Natural killer cell treated with Interleukin-12 subunit alpha and Interleukin-12 subunit beta and Interleukin-15 and Interleukin-18, amount 100 ng/mL, for 72 hours (primary cell): ENCODE data around the gene GPR37L1. TPM values are rescaled to one million over a fixed set of nuclear protein-coding genes. Genes with fewer than 3 reads are reported as not detected.
A peak's percentile ranks its signal among the peaks of the same experiment; 100 is the strongest.
"Not testable (repeated sequence)": the region's sequence is repeated elsewhere in the genome, so short reads cannot be mapped to it uniquely, and the experiment has no call there.

ENCODE experiments used
- ATAC-seq, 2 donors: fragments of 150-1000 bp; cut with Tn5 transposase in 1 of 2; sonication (Bioruptor Pico), chemical (Tn5 transposase) in 1 of 2; 2 replicates each; pipeline ENCODE4 v1.10.0; 2021
- DNase-seq: peaks from one replicate; pipeline ENCODE4 v3.0.0; 2022; ENCODE audit warnings: low spot score
- H3K27ac Mint-ChIP-seq, 2 donors: 1 replicate in 1 of 2; 2 replicates in 1 of 2; pipeline ENCODE4 v1.8.0; 2022; ENCODE audit warnings: mixed read lengths in 2 of 2, mild to moderate bottlenecking in 1 of 2, moderate library complexity in 1 of 2
- H3K27me3 Mint-ChIP-seq, 2 donors: 1 replicate in 1 of 2; 2 replicates in 1 of 2; pipeline ENCODE4 v1.8.0; 2022; ENCODE audit warnings: mixed read lengths in 2 of 2
- H3K36me3 Mint-ChIP-seq: one replicate; pipeline ENCODE4 v1.8.0; 2022; ENCODE audit warnings: mixed read lengths
- H3K4me1 Mint-ChIP-seq, 2 donors: 1 replicate in 1 of 2; 2 replicates in 1 of 2; pipeline ENCODE4 v1.8.0; 2022; ENCODE audit warnings: low read depth in 2 of 2, mixed read lengths in 2 of 2, mild to moderate bottlenecking in 1 of 2
- H3K4me3 Mint-ChIP-seq: one replicate; pipeline ENCODE4 v1.8.0; 2022; ENCODE audit warnings: mixed read lengths
- H3K9me3 Mint-ChIP-seq: 2 replicates; pipeline ENCODE4 v1.8.0; 2022; ENCODE audit warnings: mixed read lengths
- total RNA-seq, 2 donors: library from RNA; stranded (reverse); gene quantifications; one replicate each; pipeline ENCODE4 v1.2.3, GENCODE V29; 2022

Gene GPR37L1
- total RNA-seq, 2 donors from 2014 or later: not detected

DNA sequence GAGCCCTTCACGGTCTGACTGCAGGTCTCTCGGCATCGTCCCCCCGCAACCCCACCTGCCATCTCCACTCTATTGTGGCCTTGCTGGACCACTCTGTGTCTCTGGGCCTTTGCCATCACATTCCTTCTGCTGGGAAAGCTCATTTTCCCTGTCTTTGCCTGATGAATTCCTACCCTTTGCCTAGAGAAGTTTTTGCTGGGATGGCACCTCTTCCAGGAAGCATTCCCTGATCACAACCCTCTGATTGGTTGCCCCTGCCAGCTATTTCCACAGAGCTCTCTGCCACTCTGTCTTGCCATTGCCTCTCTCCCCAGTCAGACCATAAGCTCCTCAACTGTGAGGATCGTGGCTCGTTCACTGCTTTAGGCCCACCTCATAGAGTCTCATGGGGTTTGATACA is 28.9 kb upstream of the GPR37L1 start:
- H3K4me3 Mint-ChIP-seq: no peak overlapping the region
- ATAC-seq (no peak), DNase-seq (no peak)
- no peak overlapping the region for H3K27ac Mint-ChIP-seq
- no peaks in the 10 kb centered on the region for H3K36me3 Mint-ChIP-seq
- H3K9me3 Mint-ChIP-seq: no peaks in the 10 kb centered on the region
- no peaks in the 10 kb centered on the region for H3K4me1 Mint-ChIP-seq
- peaks cover 13 to 18% of the 10 kb centered on the region in 2 donors for H3K27me3 Mint-ChIP-seq

DNA sequence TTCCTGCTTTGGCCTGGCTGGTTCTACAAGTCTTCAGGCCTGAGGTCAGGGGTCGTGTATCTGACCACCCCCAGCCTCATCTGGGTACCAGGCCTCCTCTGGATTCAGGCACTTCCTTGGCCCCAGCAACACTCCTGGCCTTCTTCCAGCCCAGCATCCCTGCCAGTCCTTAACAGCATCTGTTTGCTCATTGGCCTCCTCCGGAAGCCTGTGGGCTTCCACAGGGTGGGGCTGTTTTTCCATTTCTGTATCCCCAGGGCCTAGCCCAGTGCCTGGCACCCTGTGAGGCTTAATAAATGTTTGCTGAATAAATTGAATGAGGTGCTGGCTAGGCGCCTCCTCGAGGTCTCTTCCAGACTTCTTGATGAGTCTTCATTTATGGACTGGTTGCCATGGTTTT is 21.5 kb upstream of the GPR37L1 start:
- Mint-ChIP-seq H3K36me3 (no peaks in the 10 kb centered on the region), H3K4me1 (no peaks in the 10 kb centered on the region)
- ATAC-seq: peak in 1 of 2 donors; percentile 40

DNA sequence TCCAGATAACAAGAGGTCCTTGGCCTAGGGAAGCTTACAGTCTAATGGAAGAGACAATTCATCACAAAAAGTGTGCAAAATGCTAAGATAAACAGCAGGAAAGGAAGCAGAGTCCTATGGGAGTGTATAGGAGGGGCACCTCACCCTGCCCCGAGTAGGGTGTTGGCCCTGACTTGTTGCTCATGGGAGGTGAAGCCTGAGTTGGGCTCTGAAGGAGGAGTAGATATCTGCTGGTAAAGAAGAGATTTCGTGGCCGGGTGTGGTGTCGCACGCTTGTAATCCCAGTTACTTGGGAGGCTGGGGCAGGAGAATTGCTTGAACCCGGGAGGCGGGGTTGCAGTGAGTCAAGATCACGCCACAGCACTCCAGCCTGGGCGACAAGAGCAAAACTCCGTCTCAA is 18.6 kb upstream of the GPR37L1 start:
- Mint-ChIP-seq H3K27ac (no peak overlapping the region), H3K4me3 (no peak overlapping the region), H3K9me3 (no peaks in the 10 kb centered on the region), H3K27me3 (peaks cover 0 to 3% of the 10 kb centered on the region in 2 donors), H3K36me3 (no peaks in the 10 kb centered on the region), H3K4me1 (no peaks in the 10 kb centered on the region)
- DNase-seq (no peak), ATAC-seq (no peak)

More for the DNA sequence above, 21.5 kb upstream of the GPR37L1 start:
- H3K4me3 Mint-ChIP-seq: no peak overlapping the region
- H3K9me3 Mint-ChIP-seq: no peaks in the 10 kb centered on the region
- H3K27ac Mint-ChIP-seq: no peak overlapping the region
- no peak for DNase-seq
- H3K27me3 Mint-ChIP-seq: peaks cover 0 to 3% of the 10 kb centered on the region in 2 donors

DNA sequence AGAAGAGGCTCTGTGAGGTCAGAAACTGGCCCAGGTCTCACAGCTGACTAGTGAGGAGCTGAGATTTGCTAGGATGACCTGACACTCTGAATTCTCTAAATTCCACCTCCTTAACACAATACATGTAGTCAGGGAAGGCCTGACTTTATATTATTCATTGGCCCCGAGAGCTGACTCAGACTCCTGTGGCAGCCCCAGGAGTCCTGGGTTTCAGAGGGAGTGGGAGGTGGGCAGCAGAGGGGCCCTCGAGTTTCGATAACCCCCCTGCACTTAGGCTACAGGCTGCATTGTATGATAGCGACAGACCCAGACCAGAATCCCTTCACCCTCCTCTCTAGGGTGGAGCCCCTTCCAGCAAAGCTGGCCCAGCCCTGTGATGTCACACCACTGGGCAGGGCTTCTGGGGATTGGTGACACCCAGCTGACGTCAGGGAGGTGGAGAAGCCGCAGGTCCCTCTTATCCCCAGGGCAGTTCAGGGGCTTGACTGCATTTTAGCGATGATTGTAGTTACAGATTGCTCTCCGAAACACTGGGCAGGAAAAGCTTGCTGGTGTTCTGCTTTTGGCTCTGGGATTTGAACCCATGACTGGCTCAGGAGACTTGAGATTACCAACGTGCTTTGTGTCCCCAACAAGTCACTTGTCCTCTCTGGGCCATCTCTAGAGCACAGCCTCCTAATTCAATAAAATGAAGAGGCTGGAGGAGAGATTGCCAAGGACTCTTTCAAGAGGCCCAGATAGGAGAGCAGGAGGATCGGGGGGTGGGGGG is 17.0 kb upstream of the GPR37L1 start:
- H3K9me3 Mint-ChIP-seq: no peaks in the 10 kb centered on the region
- ATAC-seq (no peak), DNase-seq (no peak)
- no peak overlapping the region for H3K27ac Mint-ChIP-seq
- no peak overlapping the region for H3K4me3 Mint-ChIP-seq
- no peaks in the 10 kb centered on the region for H3K36me3 Mint-ChIP-seq
- no peaks in the 10 kb centered on the region for H3K4me1 Mint-ChIP-seq
- H3K27me3 Mint-ChIP-seq: peaks cover 0 to 3% of the 10 kb centered on the region in 2 donors

DNA sequence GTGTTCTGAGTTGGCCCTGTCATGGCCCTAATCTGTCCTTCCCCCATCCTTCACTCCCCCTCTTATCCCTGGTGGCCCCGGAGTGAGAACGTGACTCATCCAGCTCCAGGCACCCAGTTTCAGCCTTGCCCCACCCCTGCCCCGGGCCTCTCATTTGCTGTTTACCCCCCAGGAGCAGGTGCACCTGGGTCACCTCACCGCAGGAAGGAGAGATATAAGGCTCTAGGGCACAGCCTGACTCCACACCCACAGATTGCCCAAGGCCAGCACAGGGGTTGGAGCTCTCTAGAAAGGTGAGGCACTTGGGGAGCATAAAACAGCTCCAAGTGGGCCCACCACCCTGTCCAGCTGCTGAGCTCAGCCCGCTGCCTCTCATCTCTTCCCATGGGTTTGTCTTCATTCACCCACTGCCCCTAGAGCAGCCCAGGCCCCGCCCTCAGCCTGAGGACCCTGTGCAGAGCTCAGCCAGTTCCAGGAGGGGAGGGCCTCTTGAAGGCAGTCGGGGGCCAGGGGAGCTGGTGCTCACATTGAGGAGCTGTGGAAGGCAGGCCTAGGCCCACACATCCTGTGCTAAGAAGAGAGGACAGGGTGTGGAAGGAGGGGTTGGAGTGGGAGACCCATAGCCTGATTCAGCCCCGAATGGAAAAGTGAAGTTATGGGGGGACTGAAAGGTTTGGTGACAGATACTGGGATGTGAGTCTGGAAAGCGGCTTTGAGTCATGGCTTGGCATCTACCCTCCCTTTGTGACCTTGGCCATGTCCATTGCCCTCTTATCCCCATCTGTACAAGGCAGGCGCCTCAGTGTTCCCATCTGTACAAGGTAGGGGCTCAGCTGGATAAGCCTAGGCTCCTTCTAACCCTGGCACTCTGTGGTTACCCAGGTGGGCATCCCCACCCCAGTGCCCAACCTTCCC is 16.1 kb upstream of the GPR37L1 start:
- no peaks in the 10 kb centered on the region for H3K36me3 Mint-ChIP-seq
- peaks cover 0 to 3% of the 10 kb centered on the region in 2 donors for H3K27me3 Mint-ChIP-seq
- no peaks in the 10 kb centered on the region for H3K4me1 Mint-ChIP-seq
- no peak overlapping the region for H3K27ac Mint-ChIP-seq
- peak in 1 of 2 donors; percentile 38 for ATAC-seq
- DNase-seq: no peak
- H3K9me3 Mint-ChIP-seq: no peaks in the 10 kb centered on the region
- no peak overlapping the region for H3K4me3 Mint-ChIP-seq

DNA sequence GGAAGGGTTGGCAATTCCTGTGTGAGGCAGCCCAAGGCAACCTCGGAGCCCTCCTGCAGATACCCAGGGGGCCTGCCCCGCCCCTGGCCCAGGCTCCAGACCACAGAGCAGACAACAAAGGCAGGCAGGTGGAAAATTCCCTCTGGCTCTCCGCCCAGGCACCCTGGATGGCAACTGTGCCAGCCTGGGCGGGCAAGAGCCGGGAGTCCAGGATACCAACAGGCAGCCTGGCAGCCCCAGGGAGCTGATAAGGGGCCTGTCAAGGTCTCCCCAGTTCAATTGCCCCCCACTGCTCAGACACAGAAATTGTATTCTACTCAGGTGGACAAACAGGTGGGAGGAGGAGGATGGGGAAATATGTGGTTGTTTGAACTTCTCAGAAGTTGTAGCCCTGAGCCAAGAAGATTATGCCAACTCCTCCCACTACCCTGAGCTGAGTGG is 15.4 kb upstream of the GPR37L1 start:
- H3K27me3 Mint-ChIP-seq: peaks cover 0 to 3% of the 10 kb centered on the region in 2 donors
- H3K4me3 Mint-ChIP-seq: no peak overlapping the region
- H3K9me3 Mint-ChIP-seq: no peaks in the 10 kb centered on the region
- no peak for DNase-seq
- ATAC-seq: no peak
- no peaks in the 10 kb centered on the region for H3K4me1 Mint-ChIP-seq
- no peaks in the 10 kb centered on the region for H3K36me3 Mint-ChIP-seq
- no peak overlapping the region for H3K27ac Mint-ChIP-seq

DNA sequence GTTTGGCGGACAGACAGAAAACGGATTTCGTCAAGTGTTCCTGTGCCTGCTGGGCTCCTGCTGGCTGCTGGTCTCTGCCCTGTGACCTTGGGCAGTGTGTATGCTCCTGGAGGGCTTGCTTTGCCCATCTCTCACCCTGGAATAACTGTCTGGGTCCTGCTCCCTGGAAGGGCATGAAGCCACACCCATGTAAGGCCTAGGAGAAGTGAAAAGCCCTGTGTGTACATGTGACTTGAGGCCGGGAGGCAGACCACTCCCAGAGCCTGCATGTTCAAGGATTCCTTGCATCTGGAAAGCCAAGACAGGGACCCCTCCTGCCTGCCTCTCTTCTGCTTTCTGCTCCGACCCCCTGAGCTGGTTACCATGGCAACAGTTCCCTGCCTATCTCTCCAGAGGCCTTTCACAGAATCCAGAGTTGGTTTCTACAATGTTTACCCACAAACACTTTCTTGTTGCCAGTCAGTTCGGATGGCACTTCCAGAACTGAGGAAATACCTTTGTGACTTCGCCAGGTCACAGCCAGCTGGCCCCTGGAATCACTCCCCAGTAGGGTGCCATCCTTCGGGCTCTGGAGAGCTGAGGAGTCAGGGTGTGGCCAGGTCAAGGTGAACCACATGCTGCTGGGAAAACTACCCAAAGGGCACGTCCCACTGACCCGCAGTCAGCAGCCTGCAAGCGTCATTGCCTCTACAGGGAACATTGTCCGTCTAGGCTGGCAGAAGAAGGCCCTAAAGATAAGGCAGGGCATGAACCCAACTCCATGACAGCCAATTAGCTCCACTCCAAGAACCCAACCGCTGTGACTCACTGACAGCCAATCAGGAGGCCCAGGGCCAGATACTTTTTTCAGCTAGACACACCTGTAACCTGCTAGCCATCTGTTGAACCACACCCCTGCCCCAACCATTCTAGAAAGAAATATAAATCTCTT is 14.7 kb upstream of the GPR37L1 start:
- ATAC-seq (no peak), DNase-seq (no peak)
- no peak overlapping the region for H3K4me3 Mint-ChIP-seq
- H3K9me3 Mint-ChIP-seq: no peaks in the 10 kb centered on the region
- peaks cover 0 to 3% of the 10 kb centered on the region in 2 donors for H3K27me3 Mint-ChIP-seq
- H3K27ac Mint-ChIP-seq: no peak overlapping the region
- no peaks in the 10 kb centered on the region for H3K36me3 Mint-ChIP-seq
- H3K4me1 Mint-ChIP-seq: no peaks in the 10 kb centered on the region

DNA sequence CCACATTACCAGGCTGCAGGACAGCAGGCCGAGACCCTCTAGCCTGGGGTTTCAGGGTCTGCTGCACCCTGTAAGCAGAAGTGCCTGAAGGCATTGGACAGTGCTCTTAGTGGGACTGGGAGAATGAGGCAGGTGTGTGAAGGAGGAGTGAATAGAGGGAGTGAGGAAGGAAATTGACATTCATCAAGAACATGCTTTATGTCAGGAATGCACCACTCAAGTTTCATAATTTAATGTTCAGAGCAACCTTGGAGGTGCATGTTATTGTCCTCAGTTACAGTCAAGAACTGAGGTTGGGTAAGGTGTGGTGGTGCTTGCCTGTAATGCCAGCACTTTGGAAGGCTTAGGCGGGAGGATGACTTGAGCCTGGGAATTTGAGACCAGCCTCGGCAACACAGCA is 11.7 kb upstream of the GPR37L1 start:
- H3K27me3 Mint-ChIP-seq: peaks cover 4 to 5% of the 10 kb centered on the region in 2 donors
- H3K36me3 Mint-ChIP-seq: no peaks in the 10 kb centered on the region
- no peaks in the 10 kb centered on the region for H3K9me3 Mint-ChIP-seq
- no peak overlapping the region for H3K27ac Mint-ChIP-seq
- ATAC-seq: no peak
- H3K4me1 Mint-ChIP-seq: no peaks in the 10 kb centered on the region
- no peak for DNase-seq
- no peak overlapping the region for H3K4me3 Mint-ChIP-seq

DNA sequence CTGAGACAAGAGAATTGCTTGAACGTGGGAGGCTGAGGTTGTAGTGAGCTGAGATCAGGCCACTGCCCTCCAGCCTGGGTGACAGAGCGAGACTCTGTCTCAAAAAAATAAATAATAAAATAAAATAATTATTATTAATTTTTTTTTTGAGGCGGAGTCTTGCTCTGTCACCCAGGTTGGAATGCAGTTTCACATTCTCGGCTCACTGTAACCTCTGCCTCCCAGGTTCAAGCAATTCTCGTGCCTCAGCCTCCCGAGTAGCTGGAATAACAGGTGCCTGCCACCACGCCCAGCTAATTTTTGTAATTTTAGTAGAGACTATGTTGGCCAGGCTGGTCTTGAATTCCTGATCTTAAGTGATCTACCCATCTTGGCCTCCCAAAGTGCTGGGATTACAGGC is 11.1 kb upstream of the GPR37L1 start:
- ATAC-seq, H3K4me1 Mint-ChIP-seq, H3K4me3 Mint-ChIP-seq, H3K9me3 Mint-ChIP-seq, H3K36me3 Mint-ChIP-seq, H3K27me3 Mint-ChIP-seq, H3K27ac Mint-ChIP-seq, DNase-seq: not testable (repeated sequence)

DNA sequence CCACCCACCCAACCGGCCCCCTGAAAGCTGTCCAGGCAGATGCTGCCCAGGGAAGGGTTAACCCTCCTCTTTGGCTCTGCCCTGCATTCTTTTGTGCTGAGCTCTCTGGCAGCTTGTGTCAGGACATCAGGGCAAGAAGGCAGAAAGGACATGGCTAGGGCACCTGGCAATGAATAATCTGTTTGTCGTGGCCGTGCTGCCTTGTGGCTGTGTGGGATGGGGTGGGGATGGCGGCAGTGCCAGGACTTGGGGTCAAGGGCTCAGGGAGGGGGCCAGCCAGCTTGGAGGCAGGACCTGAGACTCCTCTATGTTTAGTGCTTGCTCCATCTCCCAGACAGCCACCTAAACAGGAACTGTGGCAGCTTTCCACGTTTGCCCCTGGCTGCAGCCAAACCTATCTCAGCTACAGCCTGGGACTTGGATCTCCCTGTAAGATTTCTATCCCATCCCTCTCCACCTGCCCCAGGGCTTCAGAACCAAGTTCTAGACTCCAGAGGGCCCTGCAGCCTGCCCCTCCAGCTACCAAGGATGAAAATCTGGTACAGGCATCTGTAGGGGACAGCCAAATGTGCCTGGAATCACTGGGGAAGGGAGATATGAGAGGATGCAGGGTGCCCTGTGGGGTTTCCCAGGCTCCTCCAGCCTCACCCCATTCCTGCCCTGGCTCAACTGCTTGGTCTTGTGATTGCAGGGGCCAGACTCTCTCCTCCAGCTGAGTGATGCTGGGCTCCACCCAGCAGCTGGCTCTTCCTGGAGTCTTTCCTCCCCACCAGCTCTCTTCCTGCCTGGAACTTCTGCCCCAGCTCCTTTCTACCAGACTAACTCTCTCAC is 9.6 kb upstream of the GPR37L1 start:
- no peaks in the 10 kb centered on the region for H3K4me1 Mint-ChIP-seq
- H3K9me3 Mint-ChIP-seq: no peaks in the 10 kb centered on the region

DNA sequence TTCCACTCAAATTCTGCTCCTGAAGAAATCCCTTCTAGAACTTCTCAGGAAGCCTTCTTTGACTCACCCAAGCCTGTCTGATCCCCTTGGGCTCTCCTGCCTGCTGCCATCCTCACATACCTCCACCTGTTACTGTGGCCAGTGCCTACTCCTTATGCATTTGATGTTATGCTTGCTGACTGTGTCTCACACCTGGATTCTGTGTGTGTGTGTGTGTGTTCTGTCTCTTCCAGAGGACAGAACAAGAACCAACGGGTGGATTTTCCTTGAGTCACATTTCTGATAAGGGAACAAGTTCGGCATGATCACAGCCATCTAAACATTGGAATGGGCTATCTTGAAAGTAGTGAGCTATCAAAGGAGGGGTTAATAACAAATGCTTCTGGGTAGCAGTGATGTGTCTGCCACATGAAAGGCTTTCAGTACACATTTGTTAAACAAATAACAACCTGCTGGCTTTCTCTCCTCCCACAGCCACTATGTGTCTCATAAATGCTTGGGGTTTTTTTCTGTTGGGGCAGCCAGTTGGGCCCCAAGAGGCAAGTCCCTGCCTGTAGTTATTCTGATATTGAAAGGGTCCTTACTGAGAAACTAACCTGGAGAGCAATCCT is 8.9 kb upstream of the GPR37L1 start:
- no peaks in the 10 kb centered on the region for H3K4me1 Mint-ChIP-seq
- no peak for DNase-seq
- H3K27ac Mint-ChIP-seq: no peak overlapping the region
- no peak for ATAC-seq
- H3K36me3 Mint-ChIP-seq: no peaks in the 10 kb centered on the region
- peaks cover 4 to 5% of the 10 kb centered on the region in 2 donors for H3K27me3 Mint-ChIP-seq
- H3K4me3 Mint-ChIP-seq: no peak overlapping the region
- no peaks in the 10 kb centered on the region for H3K9me3 Mint-ChIP-seq

More for the DNA sequence above, 9.6 kb upstream of the GPR37L1 start:
- H3K4me3 Mint-ChIP-seq: no peak overlapping the region
- DNase-seq (no peak), ATAC-seq (no peak)
- H3K27me3 Mint-ChIP-seq: peaks cover 4 to 5% of the 10 kb centered on the region in 2 donors
- H3K36me3 Mint-ChIP-seq: no peaks in the 10 kb centered on the region
- no peak overlapping the region for H3K27ac Mint-ChIP-seq

DNA sequence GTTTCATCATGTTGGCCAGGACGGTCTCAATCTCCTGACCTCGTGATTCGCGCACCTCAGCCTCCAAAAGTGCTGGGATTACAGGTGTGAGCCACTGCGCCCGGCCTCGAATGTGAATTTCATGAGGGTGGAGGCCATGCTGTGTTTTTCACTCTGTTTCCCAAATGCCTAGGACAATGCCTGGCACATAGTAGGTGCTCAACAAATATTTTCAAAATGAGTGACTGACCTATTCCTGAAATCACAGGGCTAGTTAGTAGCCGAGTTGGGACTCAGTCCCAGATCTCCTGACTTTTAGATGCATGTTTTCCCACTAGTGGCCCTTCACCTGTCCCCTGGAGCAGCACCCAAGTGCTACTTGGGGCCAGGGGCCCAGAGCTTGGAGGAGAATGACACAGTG is 6.4 kb upstream of the GPR37L1 start:
- Mint-ChIP-seq H3K4me1 (no peaks in the 10 kb centered on the region), H3K27me3 (peaks cover 4 to 7% of the 10 kb centered on the region in 2 donors), H3K4me3 (no peak overlapping the region), H3K36me3 (no peaks in the 10 kb centered on the region), H3K9me3 (no peaks in the 10 kb centered on the region), H3K27ac (no peak overlapping the region)
- DNase-seq (no peak), ATAC-seq (no peak)
